SK-N-SH (cell line): Measurements from ENCODE around the gene DSCAM. TPM values are rescaled to one million over a fixed set of nuclear protein-coding genes. Genes with fewer than 3 reads are reported as not detected.

Experiments used
- CTCF ChIA-PET: fragments of 300-600, 350-600 bp; formaldehyde crosslinking; extraction: SDS; loops from one replicate; lab custom pipeline; 2021; lab: Yijun Ruan, JAX
- POLR2A ChIA-PET: fragments of 350-600 bp; sonication (Branson Sonifier 250); formaldehyde crosslinking; extraction: SDS; loops from one replicate; lab custom pipeline; 2020; ENCODE audit warnings: antibody characterized with exemption, inconsistent platforms; lab: Yijun Ruan, JAX
- DNase-seq: peaks from one replicate; pipeline ENCODE4 v3.0.0; 2012
- H2AFZ ChIP-seq: fragments of 200-600 bp; sonication (generic); 2 replicates; pipeline ENCODE4 v1.8.1; 2016; ENCODE audit warnings: antibody characterized with exemption, mild to moderate bottlenecking, low read depth
- H3F3A ChIP-seq: fragments of 200-600 bp; sonication (generic); replicated peaks from 2 replicates; pipeline ENCODE3; 2016; ENCODE audit warnings: antibody characterized with exemption, mild to moderate bottlenecking; ENCODE audit not compliant: insufficient read depth
- H3K27ac ChIP-seq, 2 experiments: fragments of 200-500 bp in 1 of 2; fragments of 200-600 bp in 1 of 2; sonication (Bioruptor generic) in 1 of 2; sonication (generic), shearing (Covaris generic) in 1 of 2; 2 replicates each; pipeline versions ENCODE4 v1.5.1 to v1.6.1; 2014 to 2016; ENCODE audit warnings: low read depth in 2 of 2, inconsistent platforms in 1 of 2, low read length in 1 of 2, mild to moderate bottlenecking in 1 of 2, mixed read lengths in 1 of 2
- H3K27me3 ChIP-seq: fragments of 200-600 bp; sonication (generic), shearing (Covaris generic); 2 replicates; pipeline ENCODE4 v1.6.1; 2016; ENCODE audit warnings: mixed run types; ENCODE audit not compliant: insufficient read depth
- H3K36me3 ChIP-seq, 2 experiments: fragments of 200-500 bp in 1 of 2; fragments of 200-600 bp in 1 of 2; sonication (Bioruptor generic) in 1 of 2; sonication (generic) in 1 of 2; replicated peaks in 1 of 2; 2 replicates each; pipeline versions ENCODE3 to v1.5.1; 2014 to 2016; ENCODE audit warnings: low read length in 1 of 2, mild to moderate bottlenecking in 1 of 2; ENCODE audit not compliant: insufficient read depth in 2 of 2, control insufficient read depth in 1 of 2
- H3K4me1 ChIP-seq, 2 experiments: fragments of 200-500 bp in 1 of 2; fragments of 200-600 bp in 1 of 2; sonication (Bioruptor generic) in 1 of 2; sonication (generic), shearing (Covaris generic) in 1 of 2; 2 replicates each; pipeline versions ENCODE4 v1.5.1 to v1.6.1; 2014 to 2016; ENCODE audit warnings: low read depth in 1 of 2, low read length in 1 of 2, mixed run types in 1 of 2; ENCODE audit not compliant: insufficient read depth in 2 of 2, control insufficient read depth in 1 of 2
- H3K4me2 ChIP-seq: fragments of 200-600 bp; sonication (generic), shearing (Covaris generic); 2 replicates; pipeline ENCODE4 v1.6.1; 2017; ENCODE audit warnings: mixed run types
- H3K4me3 ChIP-seq, 2 experiments: fragments of 200-500 bp in 1 of 2; fragments of 200-600 bp in 1 of 2; sonication (Bioruptor generic) in 1 of 2; sonication (generic), shearing (Covaris generic) in 1 of 2; 2 replicates each; pipeline versions ENCODE4 v1.5.1 to v1.8.1; 2014 to 2016; ENCODE audit warnings: low read depth in 2 of 2, inconsistent platforms in 1 of 2, low read length in 1 of 2, mild to moderate bottlenecking in 1 of 2, mixed read lengths in 1 of 2, moderate library complexity in 1 of 2
- H3K79me2 ChIP-seq: fragments of 200-600 bp; sonication (generic); 2 replicates; pipeline ENCODE4 v1.8.1; 2017; ENCODE audit warnings: mild to moderate bottlenecking; ENCODE audit not compliant: insufficient read depth
- H3K9ac ChIP-seq: fragments of 200-600 bp; sonication (generic); 2 replicates; pipeline ENCODE4 v1.6.1; 2017; ENCODE audit warnings: mixed run types
- H3K9me2 ChIP-seq: fragments of 200-600 bp; sonication (generic); 2 replicates; pipeline ENCODE4 v1.6.1; 2017; ENCODE audit warnings: mixed run types
- H3K9me3 ChIP-seq: fragments of 200-600 bp; sonication (generic); 2 replicates; pipeline ENCODE4 v1.6.1; 2017; ENCODE audit warnings: mixed run types, mild to moderate bottlenecking, moderate library complexity
- H4K20me1 ChIP-seq: fragments of 200-600 bp; sonication (generic); 2 replicates; pipeline ENCODE4 v1.6.1; 2017; ENCODE audit warnings: mild to moderate bottlenecking, mixed run types; ENCODE audit not compliant: insufficient read depth
- EZH2phosphoT487 ChIP-seq: fragments of 200-600 bp; sonication (generic); IDR thresholded peaks from 2 replicates; pipeline ENCODE4 v1.6.1; 2017; ENCODE audit warnings: low read depth, mixed run types, mild to moderate bottlenecking, antibody characterized with exemption, moderate library complexity, borderline replicate concordance
- FOSL2 ChIP-seq: IDR thresholded peaks from 2 replicates; pipeline ENCODE4 v1.4.0; 2012; ENCODE audit warnings: low read depth, mild to moderate bottlenecking, moderate library complexity, borderline replicate concordance
- FOXM1 ChIP-seq: IDR thresholded peaks from 2 replicates; pipeline ENCODE4 v1.4.0; 2012; ENCODE audit warnings: low read depth, mild to moderate bottlenecking
- GATA2 ChIP-seq: sonication (generic); formaldehyde crosslinking; IDR thresholded peaks from 2 replicates; pipeline ENCODE4 v1.5.0; 2020; ENCODE audit warnings: mild to moderate bottlenecking, missing genetic modification reagents
- JUND ChIP-seq: IDR thresholded peaks from 2 replicates; pipeline ENCODE4 v1.4.0; 2012
- NFIC ChIP-seq: IDR thresholded peaks from 2 replicates; pipeline ENCODE4 v1.4.0; 2012; ENCODE audit warnings: borderline replicate concordance
- RAD21 ChIP-seq: IDR thresholded peaks from 2 replicates; pipeline ENCODE4 v1.6.1; 2012; ENCODE audit warnings: mild to moderate bottlenecking, low read length
- RCOR1 ChIP-seq: fragments of 150-350 bp; IDR thresholded peaks from 2 replicates; pipeline ENCODE4 v1.6.1; 2017; ENCODE audit warnings: antibody characterized with exemption, low read length
- RFX5 ChIP-seq: IDR thresholded peaks from 2 replicates; pipeline ENCODE4 v1.6.1; 2012; ENCODE audit warnings: mild to moderate bottlenecking, improper control_type of control experiment, low read length
- SIN3A ChIP-seq: IDR thresholded peaks from 2 replicates; pipeline ENCODE4 v1.6.1; 2012; ENCODE audit warnings: low read depth, mild to moderate bottlenecking, low read length, moderate library complexity, borderline replicate concordance
- SMC3 ChIP-seq: IDR thresholded peaks from 2 replicates; pipeline ENCODE4 v1.6.1; 2012; ENCODE audit warnings: low read depth, low read length, improper control_type of control experiment
- TAF1 ChIP-seq: IDR thresholded peaks from 2 replicates; pipeline ENCODE4 v1.6.1; 2012; ENCODE audit warnings: low read depth, mild to moderate bottlenecking, low read length, moderate library complexity, borderline replicate concordance
- YY1 ChIP-seq: IDR thresholded peaks from 2 replicates; pipeline ENCODE4 v1.4.0; 2012; ENCODE audit warnings: low read depth, mild to moderate bottlenecking
- WGBS: methylation state at CpG from one replicate; pipeline ENCODE4 v1.1.6; 2017; ENCODE audit warnings: low lambda C conversion rate; 5-methylcytosine and 5-hydroxymethylcytosine counted together
- polyA plus RNA-seq, 3 experiments: library from polyadenylated mRNA; depleted of rRNA; stranded (reverse); fragments of >200 nt; gene quantifications; 2 replicates each; pipeline ENCODE4 v1.2.3, GENCODE V29; 2012
- TF ChIP-seq, protein P1 (sequence below): fragments of 200-600 bp; sonication (generic); IDR thresholded peaks from 2 replicates; pipeline ENCODE4 v1.6.1; 2017; ENCODE audit warnings: antibody characterized with exemption, mild to moderate bottlenecking, moderate library complexity
- TF ChIP-seq, protein P2 (sequence below): IDR thresholded peaks from 2 replicates; pipeline ENCODE4; 2012
- TF ChIP-seq, protein P3 (sequence below): fragments of 150-350 bp; IDR thresholded peaks from 2 replicates; pipeline ENCODE4 v1.6.1; 2017; ENCODE audit warnings: antibody characterized with exemption, low read length, low read depth, borderline replicate concordance
- TF ChIP-seq, protein P4 (sequence below): IDR thresholded peaks from 2 replicates; pipeline ENCODE4 v1.4.0; 2012; ENCODE audit warnings: low read depth, borderline replicate concordance
- TF ChIP-seq, protein P5 (sequence below): IDR thresholded peaks from 2 replicates; pipeline ENCODE4 v1.4.0; 2012; ENCODE audit warnings: low read depth

DSCAM gene
- polyA plus RNA-seq, 1 of the 3 experiments (the other 2 are of a cell fraction): not detected

DNA sequence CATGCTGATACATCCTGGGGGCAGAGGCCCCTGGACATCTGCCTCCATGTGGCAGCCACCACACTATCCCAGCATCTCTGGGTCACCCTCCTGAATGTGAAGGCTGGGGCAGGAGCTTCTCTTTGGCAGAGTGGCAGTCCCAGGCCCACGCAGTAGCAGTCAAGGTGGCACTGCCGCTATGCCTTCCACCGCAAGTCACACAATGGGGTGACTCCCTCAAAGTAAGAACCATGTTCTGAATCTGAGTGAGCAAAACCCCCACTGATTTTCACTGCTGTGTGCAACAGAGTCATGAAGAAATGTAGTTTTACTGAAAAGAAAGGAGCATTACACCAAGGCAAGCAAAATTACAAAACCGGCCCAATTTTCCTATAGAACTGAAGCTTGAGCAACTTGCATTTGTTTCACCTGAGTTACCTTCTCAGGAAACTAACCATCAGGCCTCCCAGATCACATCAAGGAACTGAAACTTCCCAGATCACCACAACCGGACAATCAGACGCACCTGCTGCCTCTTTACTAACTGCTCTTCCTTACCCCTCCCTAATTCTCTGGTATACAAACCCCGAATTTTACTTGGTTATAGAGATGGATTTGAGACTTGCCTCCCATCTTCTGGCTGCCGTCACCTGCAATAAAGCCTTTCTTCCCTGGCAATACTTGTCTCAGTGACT lies 877.1 kb downstream of the DSCAM start:
- POLR2A ChIA-PET: no interaction called here
- no peaks in the 10 kb centered on the region for H3K36me3 ChIP-seq
- no peaks in the 10 kb centered on the region for H3K27me3 ChIP-seq
- no peaks in the 10 kb centered on the region for H3F3A ChIP-seq
- H3K79me2 ChIP-seq: no peaks in the 10 kb centered on the region
- no peak overlapping the region for H3K27ac ChIP-seq
- 30% methylated on average over 5 of the region's 8 CpGs for whole genome bisulfite sequencing
- H3K4me3 ChIP-seq: no peak overlapping the region
- TF ChIP-seq GATA2: no peak
- TF ChIP-seq, protein P1, sequence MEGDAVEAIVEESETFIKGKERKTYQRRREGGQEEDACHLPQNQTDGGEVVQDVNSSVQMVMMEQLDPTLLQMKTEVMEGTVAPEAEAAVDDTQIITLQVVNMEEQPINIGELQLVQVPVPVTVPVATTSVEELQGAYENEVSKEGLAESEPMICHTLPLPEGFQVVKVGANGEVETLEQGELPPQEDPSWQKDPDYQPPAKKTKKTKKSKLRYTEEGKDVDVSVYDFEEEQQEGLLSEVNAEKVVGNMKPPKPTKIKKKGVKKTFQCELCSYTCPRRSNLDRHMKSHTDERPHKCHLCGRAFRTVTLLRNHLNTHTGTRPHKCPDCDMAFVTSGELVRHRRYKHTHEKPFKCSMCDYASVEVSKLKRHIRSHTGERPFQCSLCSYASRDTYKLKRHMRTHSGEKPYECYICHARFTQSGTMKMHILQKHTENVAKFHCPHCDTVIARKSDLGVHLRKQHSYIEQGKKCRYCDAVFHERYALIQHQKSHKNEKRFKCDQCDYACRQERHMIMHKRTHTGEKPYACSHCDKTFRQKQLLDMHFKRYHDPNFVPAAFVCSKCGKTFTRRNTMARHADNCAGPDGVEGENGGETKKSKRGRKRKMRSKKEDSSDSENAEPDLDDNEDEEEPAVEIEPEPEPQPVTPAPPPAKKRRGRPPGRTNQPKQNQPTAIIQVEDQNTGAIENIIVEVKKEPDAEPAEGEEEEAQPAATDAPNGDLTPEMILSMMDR: no peak
- TF ChIP-seq RFX5: no peak
- TF ChIP-seq RAD21: no peak
- TF ChIP-seq, protein P2, sequence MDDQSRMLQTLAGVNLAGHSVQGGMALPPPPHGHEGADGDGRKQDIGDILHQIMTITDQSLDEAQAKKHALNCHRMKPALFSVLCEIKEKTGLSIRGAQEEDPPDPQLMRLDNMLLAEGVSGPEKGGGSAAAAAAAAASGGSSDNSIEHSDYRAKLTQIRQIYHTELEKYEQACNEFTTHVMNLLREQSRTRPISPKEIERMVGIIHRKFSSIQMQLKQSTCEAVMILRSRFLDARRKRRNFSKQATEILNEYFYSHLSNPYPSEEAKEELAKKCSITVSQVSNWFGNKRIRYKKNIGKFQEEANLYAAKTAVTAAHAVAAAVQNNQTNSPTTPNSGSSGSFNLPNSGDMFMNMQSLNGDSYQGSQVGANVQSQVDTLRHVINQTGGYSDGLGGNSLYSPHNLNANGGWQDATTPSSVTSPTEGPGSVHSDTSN: no peak
- TF ChIP-seq RCOR1: no peak
- TF ChIP-seq, protein P3, sequence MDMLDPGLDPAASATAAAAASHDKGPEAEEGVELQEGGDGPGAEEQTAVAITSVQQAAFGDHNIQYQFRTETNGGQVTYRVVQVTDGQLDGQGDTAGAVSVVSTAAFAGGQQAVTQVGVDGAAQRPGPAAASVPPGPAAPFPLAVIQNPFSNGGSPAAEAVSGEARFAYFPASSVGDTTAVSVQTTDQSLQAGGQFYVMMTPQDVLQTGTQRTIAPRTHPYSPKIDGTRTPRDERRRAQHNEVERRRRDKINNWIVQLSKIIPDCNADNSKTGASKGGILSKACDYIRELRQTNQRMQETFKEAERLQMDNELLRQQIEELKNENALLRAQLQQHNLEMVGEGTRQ: no peak
- TF ChIP-seq NFIC: no peak
- no peak for TF ChIP-seq EZH2phosphoT487
- TF ChIP-seq SIN3A: no peak
- no peak for TF ChIP-seq YY1
- no peak for TF ChIP-seq SMC3
- TF ChIP-seq, protein P4, sequence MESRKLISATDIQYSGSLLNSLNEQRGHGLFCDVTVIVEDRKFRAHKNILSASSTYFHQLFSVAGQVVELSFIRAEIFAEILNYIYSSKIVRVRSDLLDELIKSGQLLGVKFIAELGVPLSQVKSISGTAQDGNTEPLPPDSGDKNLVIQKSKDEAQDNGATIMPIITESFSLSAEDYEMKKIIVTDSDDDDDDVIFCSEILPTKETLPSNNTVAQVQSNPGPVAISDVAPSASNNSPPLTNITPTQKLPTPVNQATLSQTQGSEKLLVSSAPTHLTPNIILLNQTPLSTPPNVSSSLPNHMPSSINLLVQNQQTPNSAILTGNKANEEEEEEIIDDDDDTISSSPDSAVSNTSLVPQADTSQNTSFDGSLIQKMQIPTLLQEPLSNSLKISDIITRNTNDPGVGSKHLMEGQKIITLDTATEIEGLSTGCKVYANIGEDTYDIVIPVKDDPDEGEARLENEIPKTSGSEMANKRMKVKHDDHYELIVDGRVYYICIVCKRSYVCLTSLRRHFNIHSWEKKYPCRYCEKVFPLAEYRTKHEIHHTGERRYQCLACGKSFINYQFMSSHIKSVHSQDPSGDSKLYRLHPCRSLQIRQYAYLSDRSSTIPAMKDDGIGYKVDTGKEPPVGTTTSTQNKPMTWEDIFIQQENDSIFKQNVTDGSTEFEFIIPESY: no peak
- TF ChIP-seq, protein P5, sequence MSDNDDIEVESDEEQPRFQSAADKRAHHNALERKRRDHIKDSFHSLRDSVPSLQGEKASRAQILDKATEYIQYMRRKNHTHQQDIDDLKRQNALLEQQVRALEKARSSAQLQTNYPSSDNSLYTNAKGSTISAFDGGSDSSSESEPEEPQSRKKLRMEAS: no peak
- TF ChIP-seq JUND: no peak
- TF ChIP-seq FOXM1: no peak
- no peak for TF ChIP-seq TAF1
- TF ChIP-seq FOSL2: no peak
- H3K4me1 ChIP-seq: no peaks in the 10 kb centered on the region
- H3K9me3 ChIP-seq: no peaks in the 10 kb centered on the region
- no peak overlapping the region for H3K4me2 ChIP-seq
- H3K9ac ChIP-seq: no peak overlapping the region
- CTCF ChIA-PET: no interaction called here
- H4K20me1 ChIP-seq: no peaks in the 10 kb centered on the region
- H3K9me2 ChIP-seq: no peaks in the 10 kb centered on the region
- H2AFZ ChIP-seq: no peak overlapping the region
- no peak for DNase-seq
